GM18873 (cell line): ENCODE data around the gene GAB1.
"Not testable (repeated sequence)": the region's sequence is repeated elsewhere in the genome, so short reads cannot be mapped to it uniquely, and the experiment has no call there.

Experiments used
- ATAC-seq: cut with Tn5 transposase; IDR thresholded peaks from one replicate; pipeline ENCODE4 v1.9.1; 2021; ENCODE audit warnings: mild to moderate bottlenecking, moderate library complexity, moderate number of reproducible peaks; ENCODE audit not compliant: unreplicated experiment, low FRiP score

Gene GAB1

GRCh38 chr4:143337600-143338287 is 1.1 kb downstream of the GAB1 start:
- no peak for ATAC-seq

- ATAC-seq: no peak
Measured at GRCh38 chr4:143338313-143338712, 1.6 kb downstream of the GAB1 start.

- ATAC-seq: no peak
Measured at GRCh38 chr4:143339497-143339896, 2.8 kb downstream of the GAB1 start.

GRCh38 chr4:143341186-143341755 is 4.6 kb downstream of the GAB1 start:
- ATAC-seq: no peak

- ATAC-seq: no peak
Measured at GRCh38 chr4:143343276-143343831, 6.7 kb downstream of the GAB1 start.

- no peak for ATAC-seq
Measured at GRCh38 chr4:143344041-143344440, 7.4 kb downstream of the GAB1 start.

GRCh38 chr4:143344774-143345173 is 8.1 kb downstream of the GAB1 start:
- no peak for ATAC-seq

GRCh38 chr4:143345356-143345755 is 8.7 kb downstream of the GAB1 start:
- ATAC-seq: no peak

- no peak for ATAC-seq
Measured at GRCh38 chr4:143346206-143346605, 9.5 kb downstream of the GAB1 start.

GRCh38 chr4:143347484-143348111 is 10.9 kb downstream of the GAB1 start:
- no peak for ATAC-seq

GRCh38 chr4:143348233-143349077 is 11.8 kb downstream of the GAB1 start:
- ATAC-seq: no peak

- not testable (repeated sequence) for ATAC-seq
Measured at GRCh38 chr4:143349858-143350527, 13.3 kb downstream of the GAB1 start.

- ATAC-seq: no peak
Measured at GRCh38 chr4:143351149-143351691, 14.5 kb downstream of the GAB1 start.

- no peak for ATAC-seq
Measured at GRCh38 chr4:143351774-143352451, 15.2 kb downstream of the GAB1 start.

- ATAC-seq: no peak
Measured at GRCh38 chr4:143352720-143353119, 16.0 kb downstream of the GAB1 start.

- ATAC-seq: no peak
Measured at GRCh38 chr4:143353797-143354196, 17.1 kb downstream of the GAB1 start.

GRCh38 chr4:143354990-143355389 is 18.3 kb downstream of the GAB1 start:
- peak; percentile 33 for ATAC-seq

GRCh38 chr4:143355540-143356217 is 19.0 kb downstream of the GAB1 start:
- no peak for ATAC-seq

- ATAC-seq: no peak
Measured at GRCh38 chr4:143356493-143356892, 19.8 kb downstream of the GAB1 start.
